DMS53 (cell line): ENCODE measurements around the gene ADH6.
A peak's percentile ranks its signal among the peaks of the same experiment; 100 is the strongest.
"Not testable (repeated sequence)": the region's sequence is repeated elsewhere in the genome, so short reads cannot be mapped to it uniquely, and the experiment has no call there.

ENCODE experiments used
- DNase-seq: peaks from one replicate; lab custom pipeline; 2025; lab: John Stamatoyannopoulos, UW

Gene ADH6

DNA sequence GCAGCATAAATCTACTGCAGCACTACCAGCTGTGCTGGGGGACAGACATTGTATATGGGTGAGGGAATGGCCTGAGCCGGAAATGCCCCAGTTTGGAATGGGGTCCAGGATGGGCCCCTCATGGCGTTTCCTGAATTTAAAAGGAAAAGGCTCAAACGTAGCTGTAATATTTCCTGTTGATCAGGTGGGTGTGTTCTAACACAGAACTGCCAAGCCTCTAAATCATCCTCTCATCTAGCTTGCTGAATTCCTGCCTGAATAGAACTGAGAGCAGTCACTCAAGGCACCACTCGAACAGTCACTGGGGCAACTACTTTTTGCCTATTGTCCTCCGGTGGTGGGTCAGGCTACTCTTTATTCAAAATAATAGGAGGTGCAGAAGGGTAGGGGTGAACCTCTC lies 28.7 kb downstream of the ADH6 start:
- no peak for DNase-seq

DNA sequence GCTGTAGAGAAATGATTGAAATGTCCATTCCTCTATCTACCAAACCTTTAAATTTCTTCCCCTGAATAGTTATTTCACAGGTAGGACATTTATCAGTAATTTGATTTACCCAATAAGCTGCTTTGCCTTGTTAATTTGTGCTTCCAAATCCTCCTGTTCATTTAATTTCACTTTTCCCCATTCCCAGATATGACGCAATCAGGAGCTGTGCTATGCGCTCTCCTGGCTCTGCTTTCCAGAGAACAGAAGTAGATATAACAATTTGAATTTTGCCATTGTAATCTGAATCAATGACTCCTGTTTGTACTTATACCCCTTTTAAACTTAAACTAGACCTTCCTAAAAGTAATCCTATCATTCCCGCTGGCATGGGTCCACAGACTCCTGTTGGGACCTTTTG lies 29.1 kb downstream of the ADH6 start:
- not testable (repeated sequence) for DNase-seq

DNA sequence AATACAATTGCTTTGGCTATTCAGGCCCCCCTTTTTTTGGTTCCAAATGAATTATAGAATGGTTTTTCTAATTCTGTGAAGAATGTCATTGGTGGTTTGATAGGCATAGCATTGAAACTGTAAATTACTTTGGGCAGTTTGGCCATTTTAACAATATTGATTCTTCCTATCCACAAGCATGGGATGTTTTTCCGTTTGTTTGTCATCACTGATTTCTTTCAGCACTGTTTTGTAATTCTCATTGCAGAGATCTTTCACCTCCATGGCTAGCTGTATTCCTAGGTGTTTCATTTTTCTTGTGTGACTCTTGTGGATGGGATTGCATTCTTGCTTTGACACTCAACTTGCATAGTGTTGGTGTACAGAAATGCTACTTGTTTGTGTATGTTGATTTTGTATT lies 33.0 kb downstream of the ADH6 start:
- no peak for DNase-seq

DNA sequence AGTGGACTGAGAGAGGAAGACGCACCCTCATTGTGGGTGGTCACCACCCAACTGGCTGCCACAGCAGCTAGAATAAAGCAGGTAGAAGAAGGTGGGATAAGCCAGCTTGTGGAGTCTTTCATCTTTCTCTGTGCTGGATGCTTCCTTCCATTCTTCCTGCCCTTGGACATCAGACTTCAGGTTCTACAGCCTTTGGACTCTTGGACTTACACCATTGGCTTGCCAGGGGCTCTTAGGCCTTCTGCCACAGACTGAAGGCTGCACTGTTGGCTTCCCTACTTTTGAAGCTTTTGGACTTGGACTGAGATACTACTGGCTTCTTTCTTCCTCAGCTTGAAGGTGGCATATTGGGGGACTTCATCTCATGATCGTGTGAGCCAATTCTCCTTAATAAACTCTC lies 33.5 kb downstream of the ADH6 start:
- DNase-seq: no peak

DNA sequence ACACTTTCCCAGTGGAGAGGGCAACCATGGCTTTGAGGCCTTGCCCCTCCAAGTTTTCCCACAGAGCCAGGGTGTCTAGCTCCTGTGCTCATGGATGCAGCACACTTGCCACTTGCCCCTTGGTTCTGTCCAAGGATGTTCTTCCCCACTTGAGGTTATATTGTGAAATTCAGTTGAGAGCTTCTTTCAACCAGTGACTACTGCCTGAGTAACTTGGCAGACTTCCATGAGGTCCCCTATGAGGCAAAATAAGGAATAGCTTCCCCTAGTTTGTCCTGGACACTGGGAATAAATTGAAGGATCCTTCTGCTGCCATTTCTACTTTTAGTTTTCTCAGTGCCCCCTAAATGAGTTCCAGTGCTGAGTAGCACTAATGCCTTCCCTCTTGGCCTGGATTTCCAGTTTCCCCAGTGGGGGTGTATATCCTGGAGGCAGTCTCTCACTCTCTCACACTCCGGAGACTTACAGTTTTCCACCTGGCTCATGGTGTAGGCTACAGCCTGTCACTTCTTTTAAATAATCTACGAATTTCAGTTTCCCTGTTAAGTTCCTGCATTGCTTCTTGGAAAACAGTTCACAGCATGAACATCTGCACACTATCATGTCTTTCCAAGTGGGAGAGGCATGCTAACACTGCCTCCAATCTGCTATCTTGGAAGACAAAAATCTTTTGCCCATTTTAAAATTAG lies 38.5 kb downstream of the ADH6 start:
- DNase-seq: no peak

- no peak for DNase-seq
Measured at GRCh38 chr4:99179626-99180025, 39.4 kb downstream of the ADH6 start.

- DNase-seq: no peak
Measured at GRCh38 chr4:99179178-99179577, 39.9 kb downstream of the ADH6 start.

GRCh38 chr4:99166544-99166943 lies 52.5 kb downstream of the ADH6 start:
- DNase-seq: no peak

DNA sequence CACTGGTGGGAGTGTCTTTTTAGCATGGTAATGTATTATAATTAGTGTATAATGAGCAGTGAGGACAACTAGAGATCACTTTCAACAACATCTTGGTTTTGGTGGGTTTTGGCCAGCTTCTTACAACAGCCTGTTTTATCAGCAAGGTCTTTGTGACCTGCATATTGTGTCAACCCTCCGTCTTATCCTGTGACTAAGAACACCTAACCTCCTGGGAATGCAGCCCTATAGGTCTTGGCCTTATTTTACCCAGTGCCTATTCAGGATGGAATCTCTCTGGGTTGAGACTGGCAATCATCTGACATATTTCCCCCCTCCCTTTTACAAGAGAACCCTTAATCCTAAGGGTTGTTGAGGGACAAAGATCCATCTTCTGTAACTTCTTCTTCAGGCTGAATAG lies 53.1 kb downstream of the ADH6 start:
- no peak for DNase-seq

DNA sequence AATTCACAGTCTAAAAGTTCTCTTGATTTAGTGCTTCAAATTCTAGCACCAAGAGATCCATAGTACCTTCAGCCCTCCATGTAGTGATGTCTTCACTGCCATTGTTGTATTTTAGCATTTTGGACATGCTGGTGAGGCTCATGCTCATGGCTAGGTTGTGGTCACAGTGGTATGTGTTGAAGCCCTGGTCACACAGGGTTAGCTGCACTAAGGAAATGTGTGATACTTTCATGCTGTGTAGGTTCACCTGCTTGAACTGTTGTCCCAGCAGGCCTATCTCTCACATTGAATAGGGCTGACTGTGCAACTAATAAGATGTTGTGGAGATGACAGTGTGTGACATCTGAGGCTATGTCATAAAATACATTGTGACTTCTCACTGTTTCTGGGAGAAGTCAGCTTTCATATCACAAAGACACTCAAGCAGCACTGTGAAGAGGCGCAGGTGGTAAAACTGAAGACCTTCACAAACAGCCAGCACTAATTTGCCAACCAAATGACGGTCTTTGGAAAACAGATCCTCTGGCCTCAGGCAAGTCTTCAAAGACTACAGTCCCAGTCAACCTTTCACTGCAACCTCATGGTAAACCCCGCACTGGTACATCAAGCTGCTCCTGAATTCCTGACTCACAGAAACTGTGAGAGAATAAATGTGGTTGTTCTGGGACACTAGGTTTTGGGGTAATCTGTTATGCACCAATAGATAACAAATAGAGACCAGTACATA lies 57.5 kb downstream of the ADH6 start:
- no peak for DNase-seq

DNA sequence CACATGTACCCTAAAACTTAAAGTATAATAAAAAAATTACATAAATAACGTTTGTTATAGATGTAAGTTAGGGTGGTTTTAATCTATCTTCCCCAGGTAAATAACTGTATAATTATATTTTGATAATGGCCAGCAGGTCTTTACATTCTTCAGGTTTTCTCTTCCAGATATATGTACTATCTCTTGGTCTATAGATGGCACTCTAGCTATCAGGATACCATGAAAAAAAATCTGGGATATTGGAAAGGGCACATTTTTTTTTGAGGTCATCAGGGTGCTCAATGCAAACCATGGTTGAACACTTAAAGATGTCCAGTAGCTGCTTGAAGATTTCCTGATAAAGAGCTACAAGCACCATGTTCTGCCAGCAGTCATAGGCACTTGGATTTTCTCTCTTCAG lies 59.3 kb downstream of the ADH6 start:
- peak; percentile 37 for DNase-seq

DNA sequence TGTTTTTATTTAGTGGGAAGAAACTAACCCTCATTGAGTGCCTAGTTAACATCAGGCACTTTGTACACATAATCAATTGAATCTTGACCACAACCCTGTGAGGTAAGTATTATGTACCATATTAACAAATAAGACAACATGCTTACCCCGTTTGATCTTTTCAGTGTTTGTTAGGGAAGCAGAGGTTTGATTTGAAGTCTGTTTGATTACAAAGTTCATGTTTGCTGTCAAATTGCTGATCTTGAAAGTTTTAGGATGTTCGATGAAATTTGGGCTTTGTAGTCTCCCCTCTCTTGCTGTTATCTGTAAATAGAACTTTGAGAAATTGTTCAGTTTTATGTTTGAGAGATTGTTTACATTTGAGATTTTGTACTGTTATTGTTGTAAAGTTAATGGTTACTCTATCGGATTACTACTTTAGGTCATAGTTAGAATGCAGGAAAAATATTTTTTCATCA lies 61.5 kb downstream of the ADH6 start:
- DNase-seq: peak; percentile 26

DNA sequence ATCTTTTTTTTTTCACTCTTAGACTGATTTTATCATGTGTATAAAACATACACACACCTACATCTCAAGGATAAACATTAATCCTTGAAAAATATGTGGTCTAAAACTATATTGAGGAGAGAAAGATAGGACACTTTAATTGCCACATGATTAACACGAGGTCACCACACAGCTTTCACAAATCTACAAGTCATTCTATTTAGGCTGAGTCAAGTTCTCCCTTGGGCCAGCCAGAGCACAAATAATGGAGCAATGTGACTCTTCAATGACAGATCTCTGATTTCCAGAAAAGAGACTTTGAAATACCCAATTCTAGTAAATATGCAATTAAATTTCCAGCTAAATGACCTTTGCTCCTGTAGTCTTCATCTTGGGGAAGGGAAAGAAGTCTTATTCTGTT lies 62.1 kb downstream of the ADH6 start:
- peak; percentile 21 for DNase-seq

DNA sequence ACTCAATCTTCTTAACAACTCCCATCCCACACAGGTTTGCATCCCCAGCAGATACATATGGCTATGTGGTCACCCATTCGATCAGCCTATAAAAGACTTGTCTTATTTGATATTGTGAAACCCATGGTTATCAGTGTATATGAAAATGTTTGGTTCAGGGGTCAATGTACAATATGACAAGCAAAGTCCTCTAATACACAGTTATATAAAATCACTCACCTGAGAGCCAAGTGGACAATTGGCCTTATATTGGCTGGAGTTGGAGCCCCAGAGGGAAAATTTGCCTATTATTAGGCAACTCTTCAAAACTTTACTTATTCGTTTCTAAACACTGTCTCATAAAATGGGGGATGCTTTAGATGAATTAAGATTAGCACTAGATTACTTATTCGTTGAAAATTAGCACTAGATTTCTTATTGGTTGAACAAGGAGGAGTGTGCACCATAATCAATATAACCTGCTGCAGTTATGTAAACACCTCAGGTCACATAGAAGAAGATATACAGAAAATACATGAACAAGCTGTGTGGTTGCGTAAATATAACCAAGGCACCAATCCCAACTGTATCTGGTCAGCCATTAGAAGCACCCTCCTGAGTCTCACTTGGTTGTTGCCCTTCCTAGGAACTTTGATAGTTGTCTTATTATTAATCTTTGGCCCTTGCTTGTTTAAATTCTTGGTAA lies 64.2 kb downstream of the ADH6 start:
- no peak for DNase-seq
